ENCODE measurements around the gene CD70. TPM values are rescaled to one million over a fixed set of nuclear protein-coding genes. Genes with fewer than 3 reads are reported as not detected.
A peak's percentile ranks its signal among the peaks of the same experiment; 100 is the strongest.
"Not testable (repeated sequence)": the region's sequence is repeated elsewhere in the genome, so short reads cannot be mapped to it uniquely, and the experiment has no call there.

The CD70 gene
- total and polyA plus RNA-seq, 2 donors (not counting 1 experiment from before 2014, with no cell fraction given): not detected

DNA sequence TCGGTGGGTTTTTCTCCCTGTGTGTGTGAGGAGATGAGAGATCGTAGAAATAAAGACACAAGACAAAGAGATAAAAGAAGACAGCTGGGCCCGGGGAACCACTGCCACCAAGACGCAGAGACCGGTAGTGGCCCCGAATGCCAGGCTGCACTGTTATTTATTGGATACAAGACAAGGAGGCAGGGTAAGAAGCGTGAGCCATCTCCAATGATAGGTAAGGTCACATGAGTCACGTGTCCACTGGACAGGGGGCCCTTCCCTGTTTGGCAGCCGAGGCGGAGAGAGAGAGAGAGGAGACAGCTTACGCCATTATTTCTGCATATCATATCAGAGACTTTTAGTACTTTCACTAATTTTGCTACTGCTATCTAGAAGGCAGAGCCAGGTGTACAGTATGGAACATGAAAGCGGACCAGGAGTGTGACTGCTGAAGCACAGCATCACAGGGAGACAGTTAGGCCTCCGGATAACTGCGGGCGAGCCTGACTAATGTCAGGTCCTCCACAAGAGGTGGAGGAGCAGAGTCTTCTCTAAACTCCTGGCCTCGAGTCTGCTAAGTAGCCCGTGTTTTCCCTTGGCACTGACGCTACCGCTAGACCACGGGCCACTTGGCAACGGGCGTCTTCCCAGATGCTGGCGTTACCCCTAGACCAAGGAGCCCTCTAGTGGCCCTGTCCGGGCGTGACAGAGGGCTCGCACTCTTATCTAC, 42.0 kb upstream of the CD70 start:
- H3K79me2 ChIP-seq (ENCODE audit: control insufficient read depth, insufficient read depth, low read length); H3K27ac ChIP-seq (ENCODE audit: insufficient read depth, low read length); H3K9ac ChIP-seq (ENCODE audit: insufficient read depth, low read length); H4K20me1 ChIP-seq (ENCODE audit: control insufficient read depth, extremely low read depth, insufficient read depth, low read length); H3K4me2 ChIP-seq (ENCODE audit: extremely low read depth, insufficient read depth, low read length); H3K9me3 ChIP-seq (ENCODE audit: control insufficient read depth, insufficient read depth, low read depth, low read length); H3K4me3 ChIP-seq (replicated peaks in 1 of 4; ENCODE audit: control extremely low read depth in 1 of 4, insufficient read depth in 1 of 4, low read depth in 3 of 4, low read length in 4 of 4); H3K4me1 ChIP-seq (ENCODE audit: control insufficient read depth, extremely low read depth, insufficient read depth, low read length); H2AFZ ChIP-seq (ENCODE audit: low read length); H3K27me3 ChIP-seq (ENCODE audit: control insufficient read depth, insufficient read depth, low read length); H3K36me3 ChIP-seq (ENCODE audit: control insufficient read depth, insufficient read depth, low read length): not testable (repeated sequence)
- peak; percentile 54 to 62 for DNase-seq (ENCODE audit: low read depth in 2 of 2)
- TF ChIP-seq, protein P1, sequence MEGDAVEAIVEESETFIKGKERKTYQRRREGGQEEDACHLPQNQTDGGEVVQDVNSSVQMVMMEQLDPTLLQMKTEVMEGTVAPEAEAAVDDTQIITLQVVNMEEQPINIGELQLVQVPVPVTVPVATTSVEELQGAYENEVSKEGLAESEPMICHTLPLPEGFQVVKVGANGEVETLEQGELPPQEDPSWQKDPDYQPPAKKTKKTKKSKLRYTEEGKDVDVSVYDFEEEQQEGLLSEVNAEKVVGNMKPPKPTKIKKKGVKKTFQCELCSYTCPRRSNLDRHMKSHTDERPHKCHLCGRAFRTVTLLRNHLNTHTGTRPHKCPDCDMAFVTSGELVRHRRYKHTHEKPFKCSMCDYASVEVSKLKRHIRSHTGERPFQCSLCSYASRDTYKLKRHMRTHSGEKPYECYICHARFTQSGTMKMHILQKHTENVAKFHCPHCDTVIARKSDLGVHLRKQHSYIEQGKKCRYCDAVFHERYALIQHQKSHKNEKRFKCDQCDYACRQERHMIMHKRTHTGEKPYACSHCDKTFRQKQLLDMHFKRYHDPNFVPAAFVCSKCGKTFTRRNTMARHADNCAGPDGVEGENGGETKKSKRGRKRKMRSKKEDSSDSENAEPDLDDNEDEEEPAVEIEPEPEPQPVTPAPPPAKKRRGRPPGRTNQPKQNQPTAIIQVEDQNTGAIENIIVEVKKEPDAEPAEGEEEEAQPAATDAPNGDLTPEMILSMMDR (conservative IDR thresholded peaks at IDR 0.05 in 1 of 2, IDR thresholded peaks at IDR 0.05 in 1 of 2; ENCODE audit: low read depth in 1 of 2, low read length in 2 of 2): peak; percentile 58 to 65

DNA sequence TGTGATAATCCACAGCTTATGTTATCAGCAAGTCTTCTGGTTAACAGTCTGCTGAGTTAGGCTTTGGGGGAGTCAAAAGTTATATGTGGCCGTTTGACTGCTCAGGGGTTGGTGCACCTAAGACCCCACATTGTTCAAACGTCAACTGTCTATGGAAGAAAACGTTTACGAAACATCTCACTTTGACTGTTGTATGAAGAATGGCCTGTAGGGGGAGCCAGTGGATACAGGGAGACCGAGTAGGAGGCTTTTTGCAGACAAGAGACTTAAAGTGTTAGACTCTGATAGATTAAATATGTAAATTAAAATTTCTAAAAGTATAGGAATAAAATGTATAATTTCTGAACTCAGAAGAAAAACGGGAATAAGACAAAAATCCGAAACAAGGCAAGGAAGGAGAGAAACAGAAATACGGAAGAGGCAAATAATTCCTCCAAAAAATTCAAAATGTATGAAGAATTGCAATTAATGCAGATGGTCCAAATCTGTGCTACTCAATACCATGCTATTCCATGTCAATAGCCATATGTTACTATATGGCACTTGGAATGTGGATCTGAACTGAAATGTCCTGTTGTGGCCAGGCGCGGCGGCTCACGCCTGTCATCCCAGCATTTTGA, 41.2 kb upstream of the CD70 start:
- no peak overlapping the region for H3K9ac ChIP-seq (ENCODE audit: insufficient read depth, low read length)
- H3K79me2 ChIP-seq (ENCODE audit: control insufficient read depth, insufficient read depth, low read length): no peaks in the 10 kb centered on the region
- H2AFZ ChIP-seq (ENCODE audit: low read length): no peak overlapping the region
- no peak overlapping the region for H3K4me3 ChIP-seq (replicated peaks in 1 of 4; ENCODE audit: control extremely low read depth in 1 of 4, insufficient read depth in 1 of 4, low read depth in 3 of 4, low read length in 4 of 4)
- no peaks in the 10 kb centered on the region for H3K9me3 ChIP-seq (ENCODE audit: control insufficient read depth, insufficient read depth, low read depth, low read length)
- no peaks in the 10 kb centered on the region for H3K4me1 ChIP-seq (ENCODE audit: control insufficient read depth, extremely low read depth, insufficient read depth, low read length)
- DNase-seq (ENCODE audit: low read depth in 2 of 2): peak; percentile 59 to 78
- no peak overlapping the region for H3K27ac ChIP-seq (ENCODE audit: insufficient read depth, low read length)
- no peak overlapping the region for H3K4me2 ChIP-seq (ENCODE audit: extremely low read depth, insufficient read depth, low read length)
- H3K27me3 ChIP-seq (ENCODE audit: control insufficient read depth, insufficient read depth, low read length): no peaks in the 10 kb centered on the region
- H3K36me3 ChIP-seq (ENCODE audit: control insufficient read depth, insufficient read depth, low read length): no peaks in the 10 kb centered on the region
- no peaks in the 10 kb centered on the region for H4K20me1 ChIP-seq (ENCODE audit: control insufficient read depth, extremely low read depth, insufficient read depth, low read length)
- no peak for TF ChIP-seq EZH2 (IDR thresholded peaks at IDR 0.05; ENCODE audit: low read length, missing control alignments)
- TF ChIP-seq, protein P1 (conservative IDR thresholded peaks at IDR 0.05 in 1 of 2, IDR thresholded peaks at IDR 0.05 in 1 of 2; ENCODE audit: low read depth in 1 of 2, low read length in 2 of 2): peak; percentile 89

DNA sequence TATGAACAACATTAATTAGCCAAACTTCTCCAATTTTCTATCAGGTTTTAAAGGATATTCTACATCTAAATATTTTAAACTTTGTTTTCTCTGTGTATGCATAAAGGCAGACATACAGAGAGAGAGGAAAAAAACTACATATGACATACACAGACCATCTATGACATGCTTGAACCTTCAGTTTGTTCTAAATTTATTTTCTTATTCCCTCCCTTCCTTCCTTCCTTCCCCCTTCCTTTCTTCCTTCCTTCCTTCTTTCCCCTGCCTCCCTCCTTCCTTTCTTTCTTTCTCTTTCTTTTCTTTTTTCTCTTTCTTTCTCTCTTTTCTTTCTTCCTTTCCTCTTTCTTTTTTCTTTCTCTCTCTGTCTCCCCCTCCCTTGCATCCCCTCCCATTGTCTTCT, 35.8 kb upstream of the CD70 start:
- Histone ChIP-seq H2AFZ (ENCODE audit: low read length) (no peak overlapping the region), H4K20me1 (ENCODE audit: control insufficient read depth, extremely low read depth, insufficient read depth, low read length) (no peaks in the 10 kb centered on the region), H3K4me1 (ENCODE audit: control insufficient read depth, extremely low read depth, insufficient read depth, low read length) (no peaks in the 10 kb centered on the region), H3K27me3 (ENCODE audit: control insufficient read depth, insufficient read depth, low read length) (no peaks in the 10 kb centered on the region), H3K9me3 (ENCODE audit: control insufficient read depth, insufficient read depth, low read depth, low read length) (no peaks in the 10 kb centered on the region), H3K36me3 (ENCODE audit: control insufficient read depth, insufficient read depth, low read length) (no peaks in the 10 kb centered on the region), H3K27ac (ENCODE audit: insufficient read depth, low read length) (no peak overlapping the region), H3K9ac (ENCODE audit: insufficient read depth, low read length) (no peak overlapping the region), H3K4me2 (ENCODE audit: extremely low read depth, insufficient read depth, low read length) (no peak overlapping the region), H3K79me2 (ENCODE audit: control insufficient read depth, insufficient read depth, low read length) (no peaks in the 10 kb centered on the region), H3K4me3 (replicated peaks in 1 of 4; ENCODE audit: control extremely low read depth in 1 of 4, insufficient read depth in 1 of 4, low read depth in 3 of 4, low read length in 4 of 4) (no peak overlapping the region)
- DNase-seq (ENCODE audit: low read depth in 2 of 2): no peak
- TF ChIP-seq EZH2 (IDR thresholded peaks at IDR 0.05; ENCODE audit: low read length, missing control alignments): no peak
- TF ChIP-seq, protein P1 (conservative IDR thresholded peaks at IDR 0.05 in 1 of 2, IDR thresholded peaks at IDR 0.05 in 1 of 2; ENCODE audit: low read depth in 1 of 2, low read length in 2 of 2): no peak

Measured in fibroblast of lung (primary cell).